ENCODE results near the gene NCKAP5.

NCKAP5 gene

GRCh38 chr2:133053541-133053940 is 514.7 kb downstream of the NCKAP5 start:
- DNase-seq = no peak

DNA sequence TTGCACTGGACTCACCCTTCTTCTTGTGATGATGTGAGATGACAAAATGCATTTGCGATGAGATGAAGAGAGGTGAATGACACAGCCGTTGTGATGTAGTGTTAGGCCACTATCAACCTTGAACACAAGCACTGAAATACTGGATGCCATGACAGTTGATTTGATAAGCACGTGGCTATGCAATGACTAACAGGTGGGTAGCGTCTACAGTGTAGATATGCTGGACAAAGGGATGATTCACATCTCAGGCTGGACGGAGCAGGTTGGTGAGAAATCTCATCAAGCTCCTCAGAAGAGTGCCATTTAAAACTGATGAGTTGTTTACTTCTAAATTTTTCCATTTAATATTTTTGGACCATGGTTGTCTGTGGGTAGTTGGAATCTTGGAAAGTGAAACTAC is 522.5 kb downstream of the NCKAP5 start:
- DNase-seq = no peak

DNA sequence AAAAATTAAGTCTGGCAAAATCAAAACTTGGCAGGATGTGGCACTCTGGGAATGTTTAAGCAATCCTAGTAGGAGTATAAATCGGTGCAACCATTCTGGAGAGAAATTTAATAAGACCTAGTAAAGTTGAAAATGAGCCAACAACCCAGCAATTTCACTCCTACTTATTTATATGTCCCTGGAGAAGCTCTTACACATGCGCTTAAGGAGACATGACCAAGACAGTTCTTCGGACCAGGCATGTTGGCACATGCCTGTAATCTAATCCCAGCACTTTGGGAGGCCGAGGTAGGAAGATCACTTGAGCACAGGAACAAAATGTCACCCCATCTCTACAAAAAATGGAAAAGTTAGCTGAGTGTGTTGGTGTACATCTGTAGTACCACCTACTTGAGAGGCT is 523.7 kb downstream of the NCKAP5 start:
- no peak for DNase-seq

GRCh38 chr2:133040170-133040569 is 528.1 kb downstream of the NCKAP5 start:
- DNase-seq = no peak

DNA sequence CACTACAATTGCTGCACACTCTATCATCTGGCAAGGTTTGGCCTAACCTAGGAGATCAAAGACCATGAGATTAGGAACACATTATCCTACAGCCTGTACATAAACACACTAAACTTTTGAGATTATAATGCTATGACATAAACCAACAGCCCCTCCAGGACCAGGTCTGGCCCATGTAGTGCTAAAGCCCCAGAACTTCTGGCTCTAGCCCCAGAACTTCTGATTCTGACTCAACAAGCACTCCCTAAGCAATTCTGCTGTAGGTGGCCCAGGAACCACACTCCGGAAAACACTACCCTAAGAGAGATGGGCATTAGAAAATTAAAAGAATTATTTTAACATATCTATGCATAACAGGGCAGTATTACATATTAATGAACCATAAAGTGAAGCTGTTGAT is 528.7 kb downstream of the NCKAP5 start:
- no peak for DNase-seq

DNA sequence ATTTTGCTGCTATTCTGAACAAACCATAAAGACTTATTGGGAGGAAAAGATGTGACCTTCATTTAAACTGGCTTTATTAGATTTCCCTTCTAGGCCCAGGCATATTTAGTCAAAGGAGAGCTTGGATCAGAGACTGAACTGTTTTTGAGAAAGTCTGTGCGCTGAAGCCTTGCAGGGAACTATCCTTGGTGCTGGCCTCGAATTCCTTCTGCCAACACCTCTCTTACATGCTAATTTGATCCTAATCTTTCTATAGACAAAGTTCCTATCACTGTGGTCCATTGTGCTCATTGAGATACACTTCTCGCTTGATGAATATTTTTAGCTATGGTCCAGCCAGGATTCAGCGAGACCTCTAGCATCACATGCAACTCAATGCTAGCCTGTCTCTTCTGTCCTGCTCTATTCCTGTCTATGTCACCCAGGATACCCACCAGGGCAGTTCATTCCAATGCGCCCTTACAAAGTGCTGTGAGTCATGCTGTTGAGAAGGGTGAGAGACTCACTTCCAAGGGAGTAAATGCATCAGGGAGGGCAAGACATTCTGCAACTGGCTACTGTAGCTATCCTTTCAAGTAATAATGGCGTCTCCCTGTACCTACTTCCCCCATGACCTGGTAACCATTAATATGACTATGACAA is 541.6 kb downstream of the NCKAP5 start:
- no peak for DNase-seq

GRCh38 chr2:133025004-133025403 is 543.3 kb downstream of the NCKAP5 start:
- DNase-seq = no peak

- no peak for DNase-seq
These were observed 555.2 kb downstream of the NCKAP5 start for GRCh38 chr2:133012847-133013734.

DNA sequence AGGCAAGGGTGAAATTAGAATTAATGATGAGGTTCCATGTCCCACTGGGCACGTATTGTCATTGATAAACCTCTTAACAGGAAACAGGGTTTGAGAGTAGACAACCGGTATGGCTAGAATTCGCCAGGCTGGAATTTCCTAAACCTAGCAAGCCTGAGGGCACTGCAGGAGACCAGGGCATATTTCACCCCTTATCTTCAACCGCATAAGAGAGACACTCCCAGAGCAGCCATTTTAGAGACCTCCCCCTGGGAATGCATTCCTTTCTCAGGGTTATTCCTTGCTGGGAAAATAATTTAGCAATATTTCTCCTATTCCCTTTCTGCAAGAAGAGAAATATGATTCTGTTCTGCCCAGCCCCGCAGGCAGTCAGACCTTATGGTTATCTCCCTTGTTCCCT is 563.6 kb downstream of the NCKAP5 start:
- no peak for DNase-seq

DNA sequence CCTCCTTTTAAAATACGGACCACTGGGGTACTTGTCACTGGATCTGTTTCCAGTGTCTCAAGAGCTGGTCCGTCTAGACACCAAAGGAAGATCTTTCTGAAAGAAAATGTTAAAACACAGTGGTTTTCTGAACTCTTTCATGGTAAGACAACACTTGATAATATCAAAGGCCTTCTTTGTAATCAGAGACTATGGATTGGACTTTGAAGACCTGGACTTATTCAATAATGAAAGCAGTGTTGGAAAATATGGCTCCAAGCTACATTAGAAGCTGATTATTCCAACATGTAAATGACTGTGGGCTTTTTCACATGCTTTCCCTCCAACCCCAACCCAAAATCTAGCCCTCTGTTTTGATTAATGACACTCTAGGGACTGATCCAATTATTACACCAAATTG is 568.8 kb downstream of the NCKAP5 start:
- DNase-seq = no peak

DNA sequence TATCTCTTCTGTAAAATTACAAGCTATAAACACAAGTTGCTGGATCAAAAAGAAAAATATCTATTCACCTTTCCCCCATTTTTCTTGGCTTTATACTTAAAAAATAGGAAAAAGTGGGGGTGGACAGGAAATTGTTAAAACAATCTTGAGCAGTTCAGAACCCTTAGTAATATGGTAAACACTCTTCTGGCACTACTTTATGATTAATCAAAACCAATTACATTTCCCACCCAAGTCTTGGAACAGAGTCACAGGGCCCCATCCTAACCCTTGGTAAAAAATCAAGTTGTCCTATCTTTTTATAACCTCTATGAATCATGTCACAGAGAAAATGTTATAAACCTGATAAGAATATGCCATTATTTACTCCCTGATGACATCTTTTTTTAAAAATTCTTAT is 570.0 kb downstream of the NCKAP5 start:
- DNase-seq = no peak

GRCh38 chr2:132991471-132992045 is 576.7 kb downstream of the NCKAP5 start:
- DNase-seq = no peak

- no peak for DNase-seq
These were observed 583.5 kb downstream of the NCKAP5 start for GRCh38 chr2:132984731-132985130.

DNA sequence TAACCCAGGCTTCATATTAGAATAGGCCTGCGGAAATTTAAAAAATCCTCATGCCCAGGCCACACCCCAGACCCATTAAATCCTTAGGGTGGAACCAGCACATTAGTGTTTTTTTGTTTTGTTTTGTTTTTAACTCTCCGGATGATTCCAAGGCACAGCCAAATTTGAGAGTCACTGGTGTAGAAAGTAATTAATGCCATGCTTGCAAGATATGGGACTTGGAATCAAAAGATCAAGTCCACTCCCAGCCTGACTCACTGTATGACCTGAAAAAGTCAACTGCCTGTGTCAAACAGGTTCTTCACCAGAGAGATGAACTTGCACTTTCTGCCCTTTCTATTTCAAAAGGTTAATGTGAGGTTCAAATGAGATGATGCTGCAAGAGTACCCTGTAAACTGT is 588.0 kb downstream of the NCKAP5 start:
- DNase-seq = no peak

- DNase-seq = no peak
These were observed 588.7 kb downstream of the NCKAP5 start for GRCh38 chr2:132979339-132980093.

DNA sequence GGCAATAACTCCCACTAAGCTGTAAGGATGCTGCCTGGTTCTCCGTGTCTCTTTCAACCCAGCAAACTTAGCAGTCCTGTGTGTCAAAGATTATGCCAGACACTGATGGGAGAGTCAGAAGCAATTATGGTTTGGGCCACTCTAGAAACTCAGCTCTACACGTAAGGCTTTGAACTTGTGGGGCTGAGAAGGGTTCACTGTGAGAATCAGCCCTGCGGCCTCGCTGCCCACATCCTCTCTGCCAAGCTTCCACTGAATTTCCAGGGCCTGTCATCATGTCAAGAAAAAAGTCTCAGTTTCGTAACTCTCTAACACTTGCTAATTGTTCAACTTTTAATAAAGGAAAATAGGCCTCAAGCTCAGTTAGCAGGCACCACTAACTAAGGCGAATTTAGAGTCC is 589.4 kb downstream of the NCKAP5 start:
- no peak for DNase-seq

- no peak for DNase-seq
These were observed 590.3 kb downstream of the NCKAP5 start for GRCh38 chr2:132977812-132978529.

DNA sequence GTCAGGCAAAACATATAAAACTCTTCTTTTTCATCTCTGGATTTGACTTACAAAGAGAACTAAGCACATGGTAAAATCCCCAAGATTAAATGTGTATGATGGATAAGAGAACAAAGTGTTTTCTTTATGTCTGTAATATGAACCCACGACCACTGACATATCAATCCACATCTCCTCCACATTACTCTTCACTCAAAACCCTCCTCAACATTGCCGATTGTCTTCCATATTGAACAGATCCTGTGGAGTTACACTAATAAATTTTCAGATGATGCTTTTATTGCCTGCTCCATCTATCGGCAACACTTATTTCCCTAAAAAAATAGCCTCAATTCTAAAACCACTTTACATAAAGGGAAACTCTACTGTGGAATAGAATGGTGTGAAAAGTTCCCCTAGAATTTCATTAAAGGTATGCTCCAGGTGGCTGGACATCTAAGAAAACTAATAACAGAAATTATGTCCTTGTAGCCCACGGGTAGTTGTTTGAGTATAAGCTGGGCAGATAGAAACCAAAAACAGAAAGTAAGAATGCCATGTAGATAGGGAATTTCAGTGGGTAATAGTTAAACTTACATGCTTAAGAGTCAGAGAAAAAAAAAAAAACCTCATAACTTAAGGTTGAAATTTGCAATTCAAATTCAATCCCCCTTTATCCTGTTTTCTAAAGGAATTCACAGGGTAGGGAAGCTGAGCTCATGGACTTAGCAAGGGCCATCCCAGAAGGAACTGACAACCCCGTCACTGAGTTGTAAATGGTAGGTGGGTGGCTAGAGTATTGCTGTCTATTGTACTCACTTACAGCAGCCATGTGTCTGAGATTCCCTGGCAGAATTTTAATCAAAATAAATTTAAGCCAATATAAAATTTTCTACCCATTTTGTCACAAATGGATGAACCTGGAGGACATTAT is 592.8 kb downstream of the NCKAP5 start:
- DNase-seq = no peak

DNA sequence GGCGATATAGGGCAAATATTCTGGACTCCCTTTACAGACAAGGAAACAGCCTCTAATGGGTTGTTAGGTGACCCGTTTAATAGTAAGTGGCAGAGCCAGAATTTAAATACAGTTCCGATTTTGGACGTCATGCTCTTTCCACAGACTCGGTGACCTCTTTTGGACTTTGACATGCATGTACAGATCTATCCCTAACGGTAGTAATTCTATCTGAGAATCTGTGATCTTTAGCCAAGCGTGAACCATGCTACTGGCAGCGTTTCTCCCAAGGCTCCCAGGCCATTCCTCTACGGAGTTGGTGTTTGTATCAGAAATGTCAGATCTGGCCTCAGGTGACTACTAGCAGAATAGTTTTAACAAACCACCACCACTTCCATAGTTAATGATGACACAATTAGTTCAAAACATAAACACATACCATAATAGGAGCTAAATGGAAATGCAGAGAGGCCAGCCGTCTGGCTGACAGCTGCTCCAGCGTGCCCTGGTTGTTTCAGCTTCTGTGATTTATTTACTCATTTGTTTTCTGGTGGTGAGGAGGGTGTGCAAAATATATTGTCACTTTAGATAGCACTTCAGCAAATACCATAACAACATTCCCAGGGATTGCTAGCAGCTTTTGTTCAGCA is 593.7 kb downstream of the NCKAP5 start:
- no peak for DNase-seq

- no peak for DNase-seq
These were observed 596.8 kb downstream of the NCKAP5 start for GRCh38 chr2:132971310-132972061.

All from NCI-H510A (cell line).